ENCODE results near the gene KIRREL2. TPM values are rescaled to one million over a fixed set of nuclear protein-coding genes. Genes with fewer than 3 reads are reported as not detected.

Gene KIRREL2
- total and polyA plus RNA-seq, 2 of the 8 experiments (the other 6 are each of a cell fraction or from before 2014, with no cell fraction given): 2.4 to 4.6 TPM

DNA sequence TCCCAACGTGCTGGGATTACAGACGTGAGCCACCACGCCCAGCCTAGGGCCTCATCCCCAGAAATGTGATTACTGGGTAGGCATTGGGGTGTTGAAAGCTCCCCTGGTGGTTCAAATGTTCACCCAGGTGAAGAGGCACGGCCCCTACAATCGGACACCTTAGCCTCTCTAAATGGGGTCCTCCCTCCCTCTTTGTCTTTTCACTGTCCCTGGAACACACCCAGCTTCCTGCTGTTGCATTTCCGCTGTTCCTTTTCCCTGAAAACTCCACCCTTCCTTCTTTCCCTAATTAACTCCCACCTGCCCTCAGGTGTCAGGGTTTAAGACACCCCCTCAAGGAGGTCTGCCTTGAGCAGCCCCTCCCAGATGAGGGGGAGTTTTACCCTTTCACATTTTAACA lies 40.4 kb upstream of the KIRREL2 start (continued):
- TF ChIP-seq, protein P1, sequence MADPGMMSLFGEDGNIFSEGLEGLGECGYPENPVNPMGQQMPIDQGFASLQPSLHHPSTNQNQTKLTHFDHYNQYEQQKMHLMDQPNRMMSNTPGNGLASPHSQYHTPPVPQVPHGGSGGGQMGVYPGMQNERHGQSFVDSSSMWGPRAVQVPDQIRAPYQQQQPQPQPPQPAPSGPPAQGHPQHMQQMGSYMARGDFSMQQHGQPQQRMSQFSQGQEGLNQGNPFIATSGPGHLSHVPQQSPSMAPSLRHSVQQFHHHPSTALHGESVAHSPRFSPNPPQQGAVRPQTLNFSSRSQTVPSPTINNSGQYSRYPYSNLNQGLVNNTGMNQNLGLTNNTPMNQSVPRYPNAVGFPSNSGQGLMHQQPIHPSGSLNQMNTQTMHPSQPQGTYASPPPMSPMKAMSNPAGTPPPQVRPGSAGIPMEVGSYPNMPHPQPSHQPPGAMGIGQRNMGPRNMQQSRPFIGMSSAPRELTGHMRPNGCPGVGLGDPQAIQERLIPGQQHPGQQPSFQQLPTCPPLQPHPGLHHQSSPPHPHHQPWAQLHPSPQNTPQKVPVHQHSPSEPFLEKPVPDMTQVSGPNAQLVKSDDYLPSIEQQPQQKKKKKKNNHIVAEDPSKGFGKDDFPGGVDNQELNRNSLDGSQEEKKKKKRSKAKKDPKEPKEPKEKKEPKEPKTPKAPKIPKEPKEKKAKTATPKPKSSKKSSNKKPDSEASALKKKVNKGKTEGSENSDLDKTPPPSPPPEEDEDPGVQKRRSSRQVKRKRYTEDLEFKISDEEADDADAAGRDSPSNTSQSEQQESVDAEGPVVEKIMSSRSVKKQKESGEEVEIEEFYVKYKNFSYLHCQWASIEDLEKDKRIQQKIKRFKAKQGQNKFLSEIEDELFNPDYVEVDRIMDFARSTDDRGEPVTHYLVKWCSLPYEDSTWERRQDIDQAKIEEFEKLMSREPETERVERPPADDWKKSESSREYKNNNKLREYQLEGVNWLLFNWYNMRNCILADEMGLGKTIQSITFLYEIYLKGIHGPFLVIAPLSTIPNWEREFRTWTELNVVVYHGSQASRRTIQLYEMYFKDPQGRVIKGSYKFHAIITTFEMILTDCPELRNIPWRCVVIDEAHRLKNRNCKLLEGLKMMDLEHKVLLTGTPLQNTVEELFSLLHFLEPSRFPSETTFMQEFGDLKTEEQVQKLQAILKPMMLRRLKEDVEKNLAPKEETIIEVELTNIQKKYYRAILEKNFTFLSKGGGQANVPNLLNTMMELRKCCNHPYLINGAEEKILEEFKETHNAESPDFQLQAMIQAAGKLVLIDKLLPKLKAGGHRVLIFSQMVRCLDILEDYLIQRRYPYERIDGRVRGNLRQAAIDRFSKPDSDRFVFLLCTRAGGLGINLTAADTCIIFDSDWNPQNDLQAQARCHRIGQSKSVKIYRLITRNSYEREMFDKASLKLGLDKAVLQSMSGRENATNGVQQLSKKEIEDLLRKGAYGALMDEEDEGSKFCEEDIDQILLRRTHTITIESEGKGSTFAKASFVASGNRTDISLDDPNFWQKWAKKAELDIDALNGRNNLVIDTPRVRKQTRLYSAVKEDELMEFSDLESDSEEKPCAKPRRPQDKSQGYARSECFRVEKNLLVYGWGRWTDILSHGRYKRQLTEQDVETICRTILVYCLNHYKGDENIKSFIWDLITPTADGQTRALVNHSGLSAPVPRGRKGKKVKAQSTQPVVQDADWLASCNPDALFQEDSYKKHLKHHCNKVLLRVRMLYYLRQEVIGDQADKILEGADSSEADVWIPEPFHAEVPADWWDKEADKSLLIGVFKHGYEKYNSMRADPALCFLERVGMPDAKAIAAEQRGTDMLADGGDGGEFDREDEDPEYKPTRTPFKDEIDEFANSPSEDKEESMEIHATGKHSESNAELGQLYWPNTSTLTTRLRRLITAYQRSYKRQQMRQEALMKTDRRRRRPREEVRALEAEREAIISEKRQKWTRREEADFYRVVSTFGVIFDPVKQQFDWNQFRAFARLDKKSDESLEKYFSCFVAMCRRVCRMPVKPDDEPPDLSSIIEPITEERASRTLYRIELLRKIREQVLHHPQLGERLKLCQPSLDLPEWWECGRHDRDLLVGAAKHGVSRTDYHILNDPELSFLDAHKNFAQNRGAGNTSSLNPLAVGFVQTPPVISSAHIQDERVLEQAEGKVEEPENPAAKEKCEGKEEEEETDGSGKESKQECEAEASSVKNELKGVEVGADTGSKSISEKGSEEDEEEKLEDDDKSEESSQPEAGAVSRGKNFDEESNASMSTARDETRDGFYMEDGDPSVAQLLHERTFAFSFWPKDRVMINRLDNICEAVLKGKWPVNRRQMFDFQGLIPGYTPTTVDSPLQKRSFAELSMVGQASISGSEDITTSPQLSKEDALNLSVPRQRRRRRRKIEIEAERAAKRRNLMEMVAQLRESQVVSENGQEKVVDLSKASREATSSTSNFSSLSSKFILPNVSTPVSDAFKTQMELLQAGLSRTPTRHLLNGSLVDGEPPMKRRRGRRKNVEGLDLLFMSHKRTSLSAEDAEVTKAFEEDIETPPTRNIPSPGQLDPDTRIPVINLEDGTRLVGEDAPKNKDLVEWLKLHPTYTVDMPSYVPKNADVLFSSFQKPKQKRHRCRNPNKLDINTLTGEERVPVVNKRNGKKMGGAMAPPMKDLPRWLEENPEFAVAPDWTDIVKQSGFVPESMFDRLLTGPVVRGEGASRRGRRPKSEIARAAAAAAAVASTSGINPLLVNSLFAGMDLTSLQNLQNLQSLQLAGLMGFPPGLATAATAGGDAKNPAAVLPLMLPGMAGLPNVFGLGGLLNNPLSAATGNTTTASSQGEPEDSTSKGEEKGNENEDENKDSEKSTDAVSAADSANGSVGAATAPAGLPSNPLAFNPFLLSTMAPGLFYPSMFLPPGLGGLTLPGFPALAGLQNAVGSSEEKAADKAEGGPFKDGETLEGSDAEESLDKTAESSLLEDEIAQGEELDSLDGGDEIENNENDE (IDR thresholded peaks at IDR 0.05; ENCODE audit: insufficient replicate concordance, low read length): no peak
- TF ChIP-seq RAD21 (IDR thresholded peaks at IDR 0.05 in 1 of 2, conservative IDR thresholded peaks at IDR 0.05 in 1 of 2; ENCODE audit: low read depth in 2 of 2, low read length in 2 of 2) (no peak), TBP (IDR thresholded peaks at IDR 0.05; ENCODE audit: low read depth, low read length) (no peak), RXRA (IDR thresholded peaks at IDR 0.05; ENCODE audit: insufficient read depth, low read depth, low read length) (no peak), HDAC6 (IDR thresholded peaks at IDR 0.05; ENCODE audit: low read depth, low read length) (no peak)

Data from H1 (cell line).